ENCODE measurements around the gene TMEM225B.
A peak's percentile ranks its signal among the peaks of the same experiment; 100 is the strongest.

- TF ChIP-seq CTCF (IDR thresholded peaks at IDR 0.05) = peak in 3 of 6 experiments; percentile 12 to 29 (median 18)
- TF ChIP-seq POLR2A (IDR thresholded peaks at IDR 0.05) = no peak
Observed at GRCh38 chr7:99579956-99580777, 17.9 kb upstream of the TMEM225B start.
